ENCODE results near the gene FNDC3A. TPM values are rescaled to one million over a fixed set of nuclear protein-coding genes. Genes with fewer than 3 reads are reported as not detected.
A peak's percentile ranks its signal among the peaks of the same experiment; 100 is the strongest.

FNDC3A gene
- total RNA-seq, 1 experiment from 2014 or later: 15.6 TPM

GRCh38 chr13:49214917-49215376 is 239.2 kb downstream of the FNDC3A start:
- no peak overlapping the region; the same call in 1 of the 2 replicates for H2AFZ ChIP-seq (ENCODE audit: low read length)
- no peaks in the 10 kb centered on the region for H3K9me2 ChIP-seq (replicated peaks; ENCODE audit: low read length)
- intact Hi-C loops (cut with micrococcal nuclease): no loop called here
- ATAC-seq (peak; percentile 65), DNase-seq (peak; percentile 11)
- H3F3A ChIP-seq (ENCODE audit: low read length, unreplicated experiment): no peaks in the 10 kb centered on the region
- no peaks in the 10 kb centered on the region for H3K36me3 ChIP-seq (ENCODE audit: low read depth, low read length)
- H4K20me1 ChIP-seq (ENCODE audit: low read length): no peaks in the 10 kb centered on the region
- TF ChIP-seq CTCF (conservative IDR thresholded peaks at IDR 0.05; ENCODE audit: low read depth, low read length) (no peak; the same call in 1 of the 2 replicates), EZH2phosphoT487 (IDR thresholded peaks at IDR 0.05; ENCODE audit: borderline replicate concordance, low read length) (no peak), EZH2 (IDR thresholded peaks at IDR 0.05; ENCODE audit: low read length, unreplicated experiment) (no peak)
- ChIA-PET POLR2A (ENCODE audit: unreplicated experiment) (interaction anchor here (0.5 to 0.6 kb wide), 2 partner anchors 8 to 33 kb away, joined by 3 to 4 read pairs; no protein-coding TSS in a partner anchor), CTCF (interaction anchor here (0.6 to 1.0 kb wide), 2 partner anchors 66 to 392 kb away, joined by 3 to 9 read pairs; no protein-coding TSS in a partner anchor)
- BruUV-seq (replicated peaks): no TSS peak
- H3K4me2 ChIP-seq (ENCODE audit: low read length): no peak overlapping the region
- H3K4me1 ChIP-seq (ENCODE audit: insufficient read depth, low read length): no peaks in the 10 kb centered on the region
- H3K9ac ChIP-seq (ENCODE audit: low read length): no peak overlapping the region
- no peaks in the 10 kb centered on the region for H3K79me2 ChIP-seq (ENCODE audit: low read length)
- H3K27me3 ChIP-seq (ENCODE audit: low read length): no peaks in the 10 kb centered on the region
- H3K9me3 ChIP-seq (ENCODE audit: low read length): no peaks in the 10 kb centered on the region
- H3K4me3 ChIP-seq (ENCODE audit: low read length): no peak overlapping the region
- no peak overlapping the region for H3K27ac ChIP-seq (ENCODE audit: low read length)

DNA sequence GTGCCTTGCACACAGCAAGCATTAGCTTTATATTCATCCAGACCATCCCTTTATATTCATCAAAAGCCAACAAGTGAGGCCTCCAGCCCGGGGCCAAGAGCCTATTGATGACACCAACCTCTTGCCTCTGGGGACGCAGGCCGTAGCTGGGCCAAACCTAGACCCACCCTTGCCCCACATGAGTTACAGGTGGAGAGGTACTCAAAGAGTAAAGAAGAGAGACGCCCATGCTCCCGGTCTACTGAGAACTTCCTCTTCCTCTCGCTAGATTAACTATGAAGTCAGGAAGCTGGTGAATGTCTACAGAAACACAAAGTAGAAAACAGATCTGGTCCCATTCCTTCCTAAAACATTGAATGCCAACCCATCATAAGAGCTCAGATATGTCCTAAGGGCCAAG is 240.6 kb downstream of the FNDC3A start:
- ChIA-PET CTCF (no interaction called here), POLR2A (ENCODE audit: unreplicated experiment) (no interaction called here)
- Histone ChIP-seq H3F3A (ENCODE audit: low read length, unreplicated experiment) (no peaks in the 10 kb centered on the region), H3K9ac (ENCODE audit: low read length) (no peak overlapping the region), H3K79me2 (ENCODE audit: low read length) (no peaks in the 10 kb centered on the region), H3K9me3 (ENCODE audit: low read length) (no peaks in the 10 kb centered on the region), H3K4me3 (ENCODE audit: low read length) (no peak overlapping the region), H3K27ac (ENCODE audit: low read length) (no peak overlapping the region), H3K36me3 (ENCODE audit: low read depth, low read length) (no peaks in the 10 kb centered on the region), H2AFZ (ENCODE audit: low read length) (no peak overlapping the region), H3K27me3 (ENCODE audit: low read length) (no peaks in the 10 kb centered on the region), H3K4me1 (ENCODE audit: insufficient read depth, low read length) (no peaks in the 10 kb centered on the region), H4K20me1 (ENCODE audit: low read length) (no peaks in the 10 kb centered on the region), H3K9me2 (replicated peaks; ENCODE audit: low read length) (no peaks in the 10 kb centered on the region), H3K4me2 (ENCODE audit: low read length) (no peak overlapping the region)
- DNase-seq (no peak), ATAC-seq (no peak)
- no TSS peak for BruUV-seq (replicated peaks)
- intact Hi-C loops (cut with micrococcal nuclease): no loop called here
- TF ChIP-seq EZH2 (IDR thresholded peaks at IDR 0.05; ENCODE audit: low read length, unreplicated experiment): no peak
- no peak for TF ChIP-seq CTCF (conservative IDR thresholded peaks at IDR 0.05; ENCODE audit: low read depth, low read length)
- no peak for TF ChIP-seq EZH2phosphoT487 (IDR thresholded peaks at IDR 0.05; ENCODE audit: borderline replicate concordance, low read length)

- POLR2A ChIA-PET (ENCODE audit: unreplicated experiment): no interaction called here
- no peak overlapping the region for H3K4me2 ChIP-seq (ENCODE audit: low read length)
- no peaks in the 10 kb centered on the region for H3K9me3 ChIP-seq (ENCODE audit: low read length)
- H3K9me2 ChIP-seq (replicated peaks; ENCODE audit: low read length): no peaks in the 10 kb centered on the region
- ATAC-seq (no peak), DNase-seq (no peak)
- H3K27ac ChIP-seq (ENCODE audit: low read length): no peak overlapping the region
- H3F3A ChIP-seq (ENCODE audit: low read length, unreplicated experiment): no peaks in the 10 kb centered on the region
- H3K36me3 ChIP-seq (ENCODE audit: low read depth, low read length): no peaks in the 10 kb centered on the region
- no peaks in the 10 kb centered on the region for H3K27me3 ChIP-seq (ENCODE audit: low read length)
- intact Hi-C loops (cut with micrococcal nuclease): no loop called here
- H3K4me1 ChIP-seq (ENCODE audit: insufficient read depth, low read length): no peaks in the 10 kb centered on the region
- H4K20me1 ChIP-seq (ENCODE audit: low read length): no peaks in the 10 kb centered on the region
- TF ChIP-seq EZH2phosphoT487 (IDR thresholded peaks at IDR 0.05; ENCODE audit: borderline replicate concordance, low read length) (no peak), EZH2 (IDR thresholded peaks at IDR 0.05; ENCODE audit: low read length, unreplicated experiment) (no peak), CTCF (conservative IDR thresholded peaks at IDR 0.05; ENCODE audit: low read depth, low read length) (no peak)
- no TSS peak for BruUV-seq (replicated peaks)
- H2AFZ ChIP-seq (ENCODE audit: low read length): no peak overlapping the region
- no peak overlapping the region for H3K9ac ChIP-seq (ENCODE audit: low read length)
- H3K79me2 ChIP-seq (ENCODE audit: low read length): no peaks in the 10 kb centered on the region
- CTCF ChIA-PET: no interaction called here
- no peak overlapping the region for H3K4me3 ChIP-seq (ENCODE audit: low read length)
Observed at GRCh38 chr13:49217962-49218492, 242.3 kb downstream of the FNDC3A start.
